Measurements from ENCODE around the gene MSMB.
"Not testable (repeated sequence)": the region's sequence is repeated elsewhere in the genome, so short reads cannot be mapped to it uniquely, and the experiment has no call there.

MSMB gene

DNA sequence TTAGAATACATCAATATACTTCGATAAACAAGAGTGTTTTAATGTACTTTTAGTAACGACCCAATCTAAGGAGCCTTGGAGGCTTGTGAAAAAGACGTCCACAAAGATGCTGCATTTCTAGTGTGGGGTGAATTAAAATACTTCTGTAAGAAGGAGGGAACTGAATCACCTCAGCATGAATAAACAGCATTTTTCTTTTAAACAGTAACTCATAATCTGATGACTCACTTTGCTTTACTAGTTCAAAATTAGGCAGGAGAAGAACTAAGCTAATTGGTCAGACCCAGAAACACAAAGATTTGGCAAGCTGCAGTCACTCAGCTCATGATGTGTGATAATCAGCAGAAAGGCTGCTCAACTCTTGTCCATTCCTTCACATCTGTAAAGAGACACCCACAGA lies 39.9 kb downstream of the MSMB start:
- DNase-seq (ENCODE audit: low spot score), result peak; percentile 29

DNA sequence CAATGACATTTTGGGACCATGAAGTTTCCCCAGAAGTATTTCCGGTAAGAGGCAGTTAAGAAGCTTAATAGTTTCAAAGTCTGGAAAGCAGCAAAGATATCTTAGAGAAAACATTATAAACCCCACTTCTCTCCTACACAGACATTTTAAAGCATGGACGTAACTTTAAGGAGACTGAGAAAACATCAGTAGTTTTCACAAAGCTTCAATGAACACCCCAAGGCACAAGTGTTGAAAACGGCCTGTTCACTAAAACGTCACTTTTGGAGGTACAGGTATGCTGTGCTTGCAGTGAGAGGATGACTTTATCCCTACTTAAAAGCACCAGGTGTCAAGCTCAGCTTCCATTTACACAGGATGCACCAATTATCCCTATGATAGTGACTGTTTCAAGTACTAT lies 40.7 kb downstream of the MSMB start:
- no peak for DNase-seq (ENCODE audit: low spot score)

DNA sequence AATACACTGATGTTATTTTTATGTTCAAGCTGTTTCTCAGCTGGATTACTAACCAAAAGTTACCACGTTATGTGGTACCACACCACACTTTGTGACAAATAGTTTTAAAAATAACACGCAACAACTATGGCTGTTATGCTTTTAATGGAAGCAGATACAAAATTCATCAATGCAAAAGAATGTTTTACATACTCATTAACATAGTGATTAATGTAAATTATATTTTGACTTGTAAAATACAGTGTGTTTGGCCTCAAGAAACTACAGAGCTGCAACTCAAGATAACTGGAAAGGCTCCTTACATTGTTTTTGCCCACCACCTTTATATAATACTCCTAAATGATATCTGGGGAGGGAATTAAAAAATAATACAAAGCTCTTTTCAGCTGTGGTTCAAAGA lies 41.1 kb downstream of the MSMB start:
- DNase-seq (ENCODE audit: low spot score), result no peak

DNA sequence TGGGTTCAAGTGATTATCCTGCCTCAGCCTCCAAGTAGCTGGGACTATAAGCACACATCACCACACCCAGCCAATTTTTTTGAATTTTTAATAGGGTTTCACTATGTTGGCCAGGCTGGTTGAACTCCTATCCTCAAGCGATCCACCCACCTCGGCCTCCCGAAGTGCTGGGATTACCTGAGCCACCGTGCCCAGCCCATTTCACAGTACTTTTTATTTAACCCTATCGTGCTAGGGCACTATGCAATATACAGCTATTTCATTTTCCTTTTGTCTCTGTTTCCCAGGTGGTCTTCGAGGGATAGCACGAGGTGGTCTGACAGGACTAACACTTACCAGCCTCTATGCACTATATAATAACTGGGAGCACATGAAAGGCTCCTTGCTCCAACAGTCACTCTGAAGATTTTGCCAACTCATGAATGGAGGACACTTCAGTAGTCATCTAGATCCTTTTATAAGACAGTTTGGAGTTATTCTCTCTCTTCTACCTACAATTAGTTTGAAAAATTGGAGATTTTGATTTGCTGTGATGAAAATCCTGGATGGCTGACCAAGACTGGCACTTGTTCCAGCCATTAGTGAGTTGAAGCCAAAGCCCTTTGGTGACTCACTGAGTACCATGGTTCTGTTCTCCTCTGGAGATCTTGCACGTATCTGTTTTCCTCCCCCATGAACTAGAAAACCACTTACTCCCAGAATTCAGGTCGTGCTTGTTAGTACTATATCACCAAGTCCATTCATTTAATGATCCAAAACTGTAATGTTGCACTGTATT lies 43.0 kb downstream of the MSMB start:
- DNase-seq (ENCODE audit: low spot score), result no peak

DNA sequence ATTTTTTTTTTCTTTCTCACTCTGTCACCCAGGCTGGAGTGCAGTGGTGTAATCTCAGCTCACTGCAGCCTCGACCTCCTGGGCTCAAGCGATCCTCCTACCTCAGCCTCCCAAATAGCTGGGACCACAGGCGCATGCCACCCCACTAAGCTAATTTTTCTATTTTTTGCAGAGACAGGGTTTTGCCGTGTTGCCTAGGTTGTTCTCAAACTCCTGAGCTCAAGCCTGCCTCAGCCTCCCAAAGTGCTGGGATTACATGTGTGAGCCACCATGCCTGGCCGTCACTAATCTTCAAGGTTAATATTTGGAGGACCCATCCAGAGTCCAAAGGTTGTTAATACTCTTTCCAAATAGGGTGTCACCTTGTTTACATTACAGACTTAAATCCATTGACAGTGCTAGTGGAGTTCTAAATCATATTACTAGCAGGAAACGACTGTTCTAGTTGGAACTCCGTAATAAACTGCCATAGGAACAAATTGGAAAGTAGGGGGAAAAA lies 43.8 kb downstream of the MSMB start:
- not testable (repeated sequence) for DNase-seq (ENCODE audit: low spot score)

DNA sequence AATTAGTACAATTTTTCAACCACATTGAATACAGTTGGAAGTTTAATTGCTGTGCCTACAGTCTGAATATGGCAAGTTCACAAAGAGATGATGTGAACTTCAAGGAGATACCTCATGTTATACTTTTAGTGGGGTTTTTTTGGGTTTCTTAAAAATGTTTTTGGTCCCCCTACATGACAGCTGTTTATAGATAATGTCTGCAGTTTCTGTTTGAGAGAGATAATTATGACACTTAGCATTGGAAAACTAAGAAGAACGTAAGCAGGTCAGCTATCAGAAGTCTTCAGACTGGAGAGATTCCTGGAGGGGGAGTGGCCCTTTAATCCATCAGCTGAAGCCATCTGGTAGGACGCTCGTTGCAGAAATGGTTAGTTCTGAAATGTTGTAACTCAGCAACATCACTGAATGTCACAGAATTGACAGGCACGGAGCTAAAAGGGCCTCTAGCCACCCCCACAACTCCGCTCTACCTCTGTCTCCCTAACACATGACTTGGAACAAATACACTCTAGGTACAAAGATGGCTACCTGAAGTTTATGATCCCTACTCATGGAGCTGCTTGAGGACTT lies 44.8 kb downstream of the MSMB start:
- DNase-seq (ENCODE audit: low spot score), result no peak

DNA sequence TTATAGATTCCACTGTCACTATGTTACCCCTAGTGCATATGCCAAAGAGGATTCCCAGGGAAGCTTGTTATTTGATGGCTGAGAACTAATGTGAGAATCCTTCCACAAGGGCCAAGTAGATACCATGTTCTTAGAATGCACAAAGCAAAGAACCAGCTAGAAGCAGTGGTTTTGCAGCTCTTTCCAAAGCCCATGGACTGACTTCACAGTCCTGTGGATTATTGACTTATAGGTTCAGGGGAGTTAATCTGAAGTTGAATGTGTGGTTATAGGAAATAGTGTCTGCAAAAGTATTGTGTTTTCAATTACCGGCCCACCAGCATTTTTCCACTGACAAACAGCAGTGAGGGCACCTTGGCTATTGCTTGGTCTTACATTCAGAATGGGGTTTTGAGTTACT lies 45.5 kb downstream of the MSMB start:
- no peak for DNase-seq (ENCODE audit: low spot score)

DNA sequence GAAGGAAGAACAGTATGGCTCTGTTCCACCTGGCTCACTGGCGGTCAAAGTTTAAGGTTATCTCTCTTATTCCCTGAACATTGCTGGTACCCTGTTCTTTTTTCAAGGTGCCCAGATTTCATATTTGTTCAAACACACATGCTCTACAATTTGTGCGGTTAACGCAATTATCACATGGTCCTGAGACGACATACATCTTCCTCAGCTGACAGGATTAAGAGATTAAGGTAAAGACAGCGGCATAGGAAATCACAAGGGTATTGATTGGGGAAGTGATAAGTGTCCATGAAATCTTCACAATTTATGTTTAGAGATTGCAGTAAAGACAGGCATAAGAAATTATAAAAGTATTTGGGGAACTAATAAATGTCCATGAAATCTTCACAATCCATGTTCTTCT lies 46.1 kb downstream of the MSMB start:
- DNase-seq (ENCODE audit: low spot score), result not testable (repeated sequence)

DNA sequence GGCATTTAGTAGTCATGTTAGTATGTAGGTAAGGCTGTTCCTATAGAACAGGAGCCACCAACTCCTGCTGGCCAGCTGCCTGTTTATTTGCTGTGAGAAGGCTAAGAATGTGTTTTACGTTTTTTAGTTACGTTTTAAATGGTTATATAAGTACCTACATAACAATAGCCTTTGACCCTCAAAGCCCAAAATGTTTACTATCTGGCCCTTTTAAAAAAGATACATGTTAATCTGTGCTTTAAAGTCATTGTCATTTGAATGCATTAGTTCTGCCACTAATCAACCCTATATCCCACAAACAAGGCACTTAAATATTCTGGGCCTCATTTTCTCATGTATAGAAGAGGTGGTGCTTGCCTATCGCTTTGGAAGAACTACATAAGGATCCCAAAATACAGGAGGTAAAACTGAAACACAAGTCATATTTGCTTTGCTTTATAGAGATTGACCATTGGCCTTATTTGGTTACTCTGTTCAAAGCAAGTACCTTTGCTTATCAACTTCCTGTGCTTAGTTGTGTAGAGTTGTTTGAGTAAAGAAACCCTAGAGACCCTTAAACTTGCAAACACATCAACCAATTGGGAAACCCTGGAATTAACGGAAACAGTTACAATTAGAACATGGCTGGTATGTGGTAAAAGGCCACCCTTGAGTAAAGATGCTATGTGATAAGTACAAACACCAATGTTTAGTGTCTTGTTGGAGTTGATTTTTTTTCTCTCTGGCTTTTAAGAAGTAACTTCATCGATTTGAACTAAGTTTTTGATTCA lies 47.9 kb downstream of the MSMB start:
- no peak for DNase-seq (ENCODE audit: low spot score)

DNA sequence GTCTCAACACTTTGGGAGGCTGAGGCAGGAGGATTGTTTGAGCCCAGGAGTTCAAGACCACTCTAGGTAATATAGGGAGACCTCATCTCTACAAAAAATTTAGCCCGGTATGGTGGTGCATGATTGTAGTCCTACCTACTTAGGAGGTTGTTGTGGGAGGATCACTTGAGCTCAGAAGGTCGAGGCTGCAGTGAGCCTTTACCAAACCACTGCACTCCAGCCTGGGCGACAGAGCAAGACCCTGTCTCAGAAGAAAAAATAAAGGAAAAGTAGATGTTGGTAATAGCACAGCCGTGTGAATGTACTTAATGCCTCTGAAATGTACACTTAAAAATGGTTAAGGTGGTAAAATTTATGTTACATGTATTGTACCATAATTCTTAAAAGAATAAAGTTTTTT lies 48.5 kb downstream of the MSMB start:
- no peak for DNase-seq (ENCODE audit: low spot score)

DNA sequence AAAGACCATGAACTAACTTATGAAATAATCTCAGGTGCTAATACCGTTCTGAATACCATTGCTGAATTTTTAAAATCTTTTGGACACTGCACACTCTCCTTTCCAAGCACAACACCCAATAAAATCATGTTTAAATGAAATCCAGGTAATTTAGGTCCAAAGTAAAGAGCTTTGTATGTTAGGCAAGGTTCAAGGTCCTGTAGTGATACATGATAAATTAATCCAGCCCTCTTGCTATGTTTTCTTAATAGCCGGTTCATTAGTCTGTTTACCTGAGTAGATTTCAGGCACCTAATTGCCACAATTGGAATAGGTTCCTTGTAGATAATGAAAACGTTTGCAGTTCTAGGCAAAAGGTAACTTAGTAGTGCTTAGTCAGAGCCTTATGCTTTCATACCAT lies 60.5 kb downstream of the MSMB start:
- not testable (repeated sequence) for DNase-seq (ENCODE audit: low spot score)

DNA sequence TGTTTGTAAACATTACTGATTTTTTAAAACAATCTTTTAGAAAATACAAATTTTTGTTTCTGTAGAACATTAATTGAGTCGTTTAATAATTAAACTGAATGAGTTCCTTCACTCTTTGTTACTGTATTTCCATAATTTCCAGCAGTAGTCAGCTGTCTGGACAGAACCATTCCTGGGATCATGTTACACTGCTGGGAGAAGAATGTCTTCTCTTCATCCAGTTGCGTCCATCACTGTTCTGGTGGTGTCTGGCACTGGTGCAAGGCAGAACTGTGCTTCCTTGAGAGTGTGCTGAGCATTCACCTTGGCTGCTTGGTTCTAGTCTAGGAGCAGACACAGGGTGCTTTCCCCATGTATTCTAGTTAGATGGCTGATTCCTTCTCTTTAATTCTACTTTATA lies 61.6 kb downstream of the MSMB start:
- not testable (repeated sequence) for DNase-seq (ENCODE audit: low spot score)

DNA sequence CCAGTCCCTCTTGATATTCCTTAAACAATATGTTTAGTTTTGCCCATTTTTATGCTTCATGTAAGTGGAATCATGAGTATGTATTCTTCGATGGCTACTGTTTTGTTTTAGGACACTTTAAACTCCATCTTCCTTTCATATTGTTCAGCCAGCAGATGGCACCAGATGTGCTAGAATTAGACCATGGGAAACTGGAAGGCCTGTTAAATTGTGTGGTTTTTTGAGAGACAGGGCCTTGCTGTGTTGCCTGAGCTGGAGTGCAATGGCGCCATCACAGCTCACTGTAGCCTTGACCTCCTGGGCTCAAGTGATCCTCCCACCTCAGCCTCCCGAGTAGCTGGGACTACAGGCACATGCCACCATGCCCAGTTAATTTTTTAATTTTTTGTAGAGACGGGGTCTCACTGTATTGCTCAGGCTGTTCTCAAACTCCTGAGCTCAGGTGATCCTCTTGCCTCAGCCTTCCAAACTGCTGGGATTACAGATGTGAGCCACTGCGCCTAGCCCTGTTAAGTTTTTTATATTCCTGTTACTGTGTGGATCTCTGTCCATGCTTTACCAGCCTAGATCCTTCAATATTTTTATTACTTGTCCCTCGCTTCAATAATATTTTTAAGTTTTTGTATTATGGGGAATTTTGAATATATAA lies 62.4 kb downstream of the MSMB start:
- not testable (repeated sequence) for DNase-seq (ENCODE audit: low spot score)

Measured in AG08396 (cell line).